SK-N-SH (cell line): ENCODE results near the gene SLC7A6. TPM values are rescaled to one million over a fixed set of nuclear protein-coding genes. Genes with fewer than 3 reads are reported as not detected.
A peak's percentile ranks its signal among the peaks of the same experiment; 100 is the strongest.

Source experiments
- CTCF ChIA-PET: fragments of 300-600, 350-600 bp; formaldehyde crosslinking; extraction: SDS; loops from one replicate; lab custom pipeline; 2021; lab: Yijun Ruan, JAX
- POLR2A ChIA-PET: fragments of 350-600 bp; sonication (Branson Sonifier 250); formaldehyde crosslinking; extraction: SDS; loops from one replicate; lab custom pipeline; 2020; ENCODE audit warnings: antibody characterized with exemption, inconsistent platforms; lab: Yijun Ruan, JAX
- DNase-seq: peaks from one replicate; pipeline ENCODE4 v3.0.0; 2012
- H2AFZ ChIP-seq: fragments of 200-600 bp; sonication (generic); 2 replicates; pipeline ENCODE4 v1.8.1; 2016; ENCODE audit warnings: antibody characterized with exemption, mild to moderate bottlenecking, low read depth
- H3F3A ChIP-seq: fragments of 200-600 bp; sonication (generic); replicated peaks from 2 replicates; pipeline ENCODE3; 2016; ENCODE audit warnings: antibody characterized with exemption, mild to moderate bottlenecking; ENCODE audit not compliant: insufficient read depth
- H3K27ac ChIP-seq, 2 experiments: fragments of 200-500 bp in 1 of 2; fragments of 200-600 bp in 1 of 2; sonication (Bioruptor generic) in 1 of 2; sonication (generic), shearing (Covaris generic) in 1 of 2; 2 replicates each; pipeline versions ENCODE4 v1.5.1 to v1.6.1; 2014 to 2016; ENCODE audit warnings: low read depth in 2 of 2, inconsistent platforms in 1 of 2, low read length in 1 of 2, mild to moderate bottlenecking in 1 of 2, mixed read lengths in 1 of 2
- H3K27me3 ChIP-seq: fragments of 200-600 bp; sonication (generic), shearing (Covaris generic); 2 replicates; pipeline ENCODE4 v1.6.1; 2016; ENCODE audit warnings: mixed run types; ENCODE audit not compliant: insufficient read depth
- H3K36me3 ChIP-seq, 2 experiments: fragments of 200-500 bp in 1 of 2; fragments of 200-600 bp in 1 of 2; sonication (Bioruptor generic) in 1 of 2; sonication (generic) in 1 of 2; replicated peaks in 1 of 2; 2 replicates each; pipeline versions ENCODE3 to v1.5.1; 2014 to 2016; ENCODE audit warnings: low read length in 1 of 2, mild to moderate bottlenecking in 1 of 2; ENCODE audit not compliant: insufficient read depth in 2 of 2, control insufficient read depth in 1 of 2
- H3K4me1 ChIP-seq, 2 experiments: fragments of 200-500 bp in 1 of 2; fragments of 200-600 bp in 1 of 2; sonication (Bioruptor generic) in 1 of 2; sonication (generic), shearing (Covaris generic) in 1 of 2; 2 replicates each; pipeline versions ENCODE4 v1.5.1 to v1.6.1; 2014 to 2016; ENCODE audit warnings: low read depth in 1 of 2, low read length in 1 of 2, mixed run types in 1 of 2; ENCODE audit not compliant: insufficient read depth in 2 of 2, control insufficient read depth in 1 of 2
- H3K4me2 ChIP-seq: fragments of 200-600 bp; sonication (generic), shearing (Covaris generic); 2 replicates; pipeline ENCODE4 v1.6.1; 2017; ENCODE audit warnings: mixed run types
- H3K4me3 ChIP-seq, 2 experiments: fragments of 200-500 bp in 1 of 2; fragments of 200-600 bp in 1 of 2; sonication (Bioruptor generic) in 1 of 2; sonication (generic), shearing (Covaris generic) in 1 of 2; 2 replicates each; pipeline versions ENCODE4 v1.5.1 to v1.8.1; 2014 to 2016; ENCODE audit warnings: low read depth in 2 of 2, inconsistent platforms in 1 of 2, low read length in 1 of 2, mild to moderate bottlenecking in 1 of 2, mixed read lengths in 1 of 2, moderate library complexity in 1 of 2
- H3K79me2 ChIP-seq: fragments of 200-600 bp; sonication (generic); 2 replicates; pipeline ENCODE4 v1.8.1; 2017; ENCODE audit warnings: mild to moderate bottlenecking; ENCODE audit not compliant: insufficient read depth
- H3K9ac ChIP-seq: fragments of 200-600 bp; sonication (generic); 2 replicates; pipeline ENCODE4 v1.6.1; 2017; ENCODE audit warnings: mixed run types
- H3K9me2 ChIP-seq: fragments of 200-600 bp; sonication (generic); 2 replicates; pipeline ENCODE4 v1.6.1; 2017; ENCODE audit warnings: mixed run types
- H3K9me3 ChIP-seq: fragments of 200-600 bp; sonication (generic); 2 replicates; pipeline ENCODE4 v1.6.1; 2017; ENCODE audit warnings: mixed run types, mild to moderate bottlenecking, moderate library complexity
- H4K20me1 ChIP-seq: fragments of 200-600 bp; sonication (generic); 2 replicates; pipeline ENCODE4 v1.6.1; 2017; ENCODE audit warnings: mild to moderate bottlenecking, mixed run types; ENCODE audit not compliant: insufficient read depth
- CHD2 ChIP-seq: fragments of 150-350 bp; IDR thresholded peaks from 2 replicates; pipeline ENCODE4 v1.6.1; 2018; ENCODE audit warnings: low read length; ENCODE audit not compliant: partially characterized antibody
- ELF1 ChIP-seq: IDR thresholded peaks from 2 replicates; pipeline ENCODE4 v1.4.0; 2012
- EP300 ChIP-seq, 2 experiments: IDR thresholded peaks; 2 replicates each; pipeline versions ENCODE4 v1.4.0 to v1.6.1; 2012; ENCODE audit warnings: borderline replicate concordance in 1 of 2, low read depth in 1 of 2, low read length in 1 of 2
- EZH2phosphoT487 ChIP-seq: fragments of 200-600 bp; sonication (generic); IDR thresholded peaks from 2 replicates; pipeline ENCODE4 v1.6.1; 2017; ENCODE audit warnings: low read depth, mixed run types, mild to moderate bottlenecking, antibody characterized with exemption, moderate library complexity, borderline replicate concordance
- FOSL2 ChIP-seq: IDR thresholded peaks from 2 replicates; pipeline ENCODE4 v1.4.0; 2012; ENCODE audit warnings: low read depth, mild to moderate bottlenecking, moderate library complexity, borderline replicate concordance
- FOXJ3 ChIP-seq: sonication (generic); formaldehyde crosslinking; IDR thresholded peaks from 2 replicates; pipeline ENCODE4 v1.5.1; 2020; ENCODE audit warnings: mild to moderate bottlenecking, missing genetic modification reagents
- FOXM1 ChIP-seq: IDR thresholded peaks from 2 replicates; pipeline ENCODE4 v1.4.0; 2012; ENCODE audit warnings: low read depth, mild to moderate bottlenecking
- GABPA ChIP-seq: IDR thresholded peaks from 2 replicates; pipeline ENCODE4 v1.4.0; 2012; ENCODE audit warnings: low read depth, mild to moderate bottlenecking
- JUND ChIP-seq: IDR thresholded peaks from 2 replicates; pipeline ENCODE4 v1.4.0; 2012
- MEF2A ChIP-seq: IDR thresholded peaks from 2 replicates; pipeline ENCODE4 v1.4.0; 2012; ENCODE audit warnings: low read depth, borderline replicate concordance
- MXI1 ChIP-seq: IDR thresholded peaks from 2 replicates; pipeline ENCODE4 v1.6.1; 2012; ENCODE audit warnings: mild to moderate bottlenecking, low read depth, low read length, improper control_type of control experiment
- NFIC ChIP-seq: IDR thresholded peaks from 2 replicates; pipeline ENCODE4 v1.4.0; 2012; ENCODE audit warnings: borderline replicate concordance
- NRF1 ChIP-seq: IDR thresholded peaks from 2 replicates; pipeline ENCODE4 v1.6.1; 2012; ENCODE audit warnings: low read depth, mild to moderate bottlenecking, low read length
- POLR2AphosphoS5 ChIP-seq: IDR thresholded peaks from 2 replicates; pipeline ENCODE4 v1.6.1; 2012; ENCODE audit warnings: low read depth, low read length
- RAD21 ChIP-seq: IDR thresholded peaks from 2 replicates; pipeline ENCODE4 v1.6.1; 2012; ENCODE audit warnings: mild to moderate bottlenecking, low read length
- RFX5 ChIP-seq: IDR thresholded peaks from 2 replicates; pipeline ENCODE4 v1.6.1; 2012; ENCODE audit warnings: mild to moderate bottlenecking, improper control_type of control experiment, low read length
- RXRA ChIP-seq: IDR thresholded peaks from 2 replicates; pipeline ENCODE4 v1.4.0; 2012; ENCODE audit warnings: low read depth, mild to moderate bottlenecking, borderline replicate concordance
- SMC3 ChIP-seq: IDR thresholded peaks from 2 replicates; pipeline ENCODE4 v1.6.1; 2012; ENCODE audit warnings: low read depth, low read length, improper control_type of control experiment
- TAF1 ChIP-seq: IDR thresholded peaks from 2 replicates; pipeline ENCODE4 v1.6.1; 2012; ENCODE audit warnings: low read depth, mild to moderate bottlenecking, low read length, moderate library complexity, borderline replicate concordance
- WGBS: methylation state at CpG from one replicate; pipeline ENCODE4 v1.1.6; 2017; ENCODE audit warnings: low lambda C conversion rate; 5-methylcytosine and 5-hydroxymethylcytosine counted together
- polyA plus RNA-seq, 3 experiments: library from polyadenylated mRNA; depleted of rRNA; stranded (reverse); fragments of >200 nt; gene quantifications; 2 replicates each; pipeline ENCODE4 v1.2.3, GENCODE V29; 2012
- TF ChIP-seq, protein P1 (sequence below): fragments of 150-350 bp; IDR thresholded peaks from 2 replicates; pipeline ENCODE4 v1.6.1; 2017; ENCODE audit warnings: antibody characterized with exemption, low read length, low read depth, borderline replicate concordance
- TF ChIP-seq, protein P2 (sequence below): IDR thresholded peaks from 2 replicates; pipeline ENCODE4 v1.4.0; 2012; ENCODE audit warnings: low read depth
- TF ChIP-seq, protein P3 (sequence below): fragments of 150-350 bp; IDR thresholded peaks from 2 replicates; pipeline ENCODE4 v1.6.1; 2016; ENCODE audit warnings: mild to moderate bottlenecking, low read depth, low read length
- TF ChIP-seq, protein P4 (sequence below): IDR thresholded peaks from 2 replicates; pipeline ENCODE4 v1.6.1; 2012; ENCODE audit warnings: mild to moderate bottlenecking, low read depth, low read length, moderate library complexity
- TF ChIP-seq, protein P5 (sequence below): IDR thresholded peaks from 2 replicates; pipeline ENCODE4; 2012
- TF ChIP-seq, protein P6 (sequence below): IDR thresholded peaks from 2 replicates; pipeline ENCODE4 v1.4.0; 2012; ENCODE audit warnings: low read depth, borderline replicate concordance

SLC7A6 gene
- polyA plus RNA-seq, 1 of the 3 experiments (the other 2 are of a cell fraction): 19.0 TPM

DNA sequence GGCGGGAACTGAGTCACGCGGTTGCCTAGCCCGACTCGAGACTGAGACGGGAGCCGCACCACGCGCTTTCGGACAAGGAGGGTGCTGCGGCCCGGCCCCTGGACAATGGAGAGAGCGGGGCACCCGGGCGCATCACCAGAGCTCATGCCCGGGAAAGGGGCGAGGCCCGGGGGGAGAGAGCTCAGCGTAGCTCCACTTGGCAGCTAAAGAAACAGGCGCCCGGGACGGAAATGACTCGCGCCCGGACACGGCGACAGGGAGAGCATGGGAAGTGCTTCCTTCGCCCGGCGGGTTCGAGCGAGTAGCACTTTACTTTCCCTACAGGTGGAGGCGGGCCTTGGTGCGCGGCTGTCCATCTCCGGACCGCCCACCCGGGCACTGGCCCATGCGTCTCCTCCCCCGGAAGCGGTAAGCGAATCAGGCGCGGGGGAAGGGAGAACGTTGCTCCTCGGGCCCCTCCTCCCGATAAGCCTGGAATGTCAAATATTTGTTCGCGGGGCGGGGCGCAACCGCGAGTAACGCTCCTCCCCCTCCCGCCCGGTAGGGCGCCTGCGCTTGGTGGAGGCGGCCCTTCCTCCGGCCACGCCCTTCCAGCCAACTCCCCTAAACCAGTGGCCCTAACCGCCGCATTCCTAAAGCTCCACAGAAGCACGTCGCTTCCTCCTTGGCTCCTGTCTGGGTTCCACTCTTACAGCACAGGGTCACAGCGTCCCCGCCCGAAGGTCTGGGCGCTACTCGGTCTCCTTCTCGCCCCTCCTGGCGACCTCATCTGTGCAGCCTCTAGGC is 26.9 kb upstream of the SLC7A6 start:
- Histone ChIP-seq H3F3A (peaks cover 3% of the 10 kb centered on the region), H3K79me2 (no peaks in the 10 kb centered on the region), H3K9me2 (no peaks in the 10 kb centered on the region), H3K4me3 (peak overlapping the region; percentile 52 to 57), H3K9me3 (no peaks in the 10 kb centered on the region), H2AFZ (peak overlapping the region; percentile 88), H3K4me2 (peak overlapping the region; percentile 83), H3K36me3 (no peaks in the 10 kb centered on the region), H3K27ac (peak overlapping the region; percentile 86 to 87), H3K9ac (peak overlapping the region; percentile 68), H4K20me1 (no peaks in the 10 kb centered on the region), H3K4me1 (peaks cover 0 to 8% of the 10 kb centered on the region in 2 experiments; a peak in 1 of 4 replicates), H3K27me3 (no peaks in the 10 kb centered on the region)
- 2% methylated on average over 27 of the region's 72 CpGs for WGBS
- CTCF ChIA-PET: interaction anchor here (0.9 to 2.2 kb wide), 5 partner anchors 9 to 197 kb away, joined by 3 to 17 read pairs (median 5); no protein-coding TSS in a partner anchor
- POLR2A ChIA-PET: interaction anchor here (1.4 to 1.5 kb wide), 4 partner anchors 9 to 152 kb away, joined by 3 to 5 read pairs (median 4); partner anchors contain the start of genes NFATC3 and SLC7A6
- DNase-seq: peak; percentile 99
- peak; percentile 59 for TF ChIP-seq ELF1
- TF ChIP-seq TAF1: peak; percentile 74
- TF ChIP-seq FOSL2: no peak
- TF ChIP-seq, protein P1, sequence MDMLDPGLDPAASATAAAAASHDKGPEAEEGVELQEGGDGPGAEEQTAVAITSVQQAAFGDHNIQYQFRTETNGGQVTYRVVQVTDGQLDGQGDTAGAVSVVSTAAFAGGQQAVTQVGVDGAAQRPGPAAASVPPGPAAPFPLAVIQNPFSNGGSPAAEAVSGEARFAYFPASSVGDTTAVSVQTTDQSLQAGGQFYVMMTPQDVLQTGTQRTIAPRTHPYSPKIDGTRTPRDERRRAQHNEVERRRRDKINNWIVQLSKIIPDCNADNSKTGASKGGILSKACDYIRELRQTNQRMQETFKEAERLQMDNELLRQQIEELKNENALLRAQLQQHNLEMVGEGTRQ: no peak
- TF ChIP-seq FOXM1: no peak
- peak; percentile 16 to 49; a peak in 1 of 4 replicates for TF ChIP-seq EP300 (IDR thresholded peaks at IDR 0.05; ENCODE audit: borderline replicate concordance in 1 of 2, low read depth in 1 of 2, low read length in 1 of 2)
- TF ChIP-seq, protein P2, sequence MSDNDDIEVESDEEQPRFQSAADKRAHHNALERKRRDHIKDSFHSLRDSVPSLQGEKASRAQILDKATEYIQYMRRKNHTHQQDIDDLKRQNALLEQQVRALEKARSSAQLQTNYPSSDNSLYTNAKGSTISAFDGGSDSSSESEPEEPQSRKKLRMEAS: peak; percentile 78
- TF ChIP-seq EZH2phosphoT487: no peak
- TF ChIP-seq JUND: no peak; the same call in 1 of the 2 replicates
- TF ChIP-seq, protein P3, sequence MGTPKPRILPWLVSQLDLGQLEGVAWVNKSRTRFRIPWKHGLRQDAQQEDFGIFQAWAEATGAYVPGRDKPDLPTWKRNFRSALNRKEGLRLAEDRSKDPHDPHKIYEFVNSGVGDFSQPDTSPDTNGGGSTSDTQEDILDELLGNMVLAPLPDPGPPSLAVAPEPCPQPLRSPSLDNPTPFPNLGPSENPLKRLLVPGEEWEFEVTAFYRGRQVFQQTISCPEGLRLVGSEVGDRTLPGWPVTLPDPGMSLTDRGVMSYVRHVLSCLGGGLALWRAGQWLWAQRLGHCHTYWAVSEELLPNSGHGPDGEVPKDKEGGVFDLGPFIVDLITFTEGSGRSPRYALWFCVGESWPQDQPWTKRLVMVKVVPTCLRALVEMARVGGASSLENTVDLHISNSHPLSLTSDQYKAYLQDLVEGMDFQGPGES: no peak
- TF ChIP-seq NFIC: 0 out of 2 replicates have a peak, but pooled peaks have one; percentile 22
- no peak for TF ChIP-seq RAD21
- peak; percentile 79 for TF ChIP-seq NRF1
- TF ChIP-seq POLR2AphosphoS5: peak; percentile 87
- TF ChIP-seq, protein P4, sequence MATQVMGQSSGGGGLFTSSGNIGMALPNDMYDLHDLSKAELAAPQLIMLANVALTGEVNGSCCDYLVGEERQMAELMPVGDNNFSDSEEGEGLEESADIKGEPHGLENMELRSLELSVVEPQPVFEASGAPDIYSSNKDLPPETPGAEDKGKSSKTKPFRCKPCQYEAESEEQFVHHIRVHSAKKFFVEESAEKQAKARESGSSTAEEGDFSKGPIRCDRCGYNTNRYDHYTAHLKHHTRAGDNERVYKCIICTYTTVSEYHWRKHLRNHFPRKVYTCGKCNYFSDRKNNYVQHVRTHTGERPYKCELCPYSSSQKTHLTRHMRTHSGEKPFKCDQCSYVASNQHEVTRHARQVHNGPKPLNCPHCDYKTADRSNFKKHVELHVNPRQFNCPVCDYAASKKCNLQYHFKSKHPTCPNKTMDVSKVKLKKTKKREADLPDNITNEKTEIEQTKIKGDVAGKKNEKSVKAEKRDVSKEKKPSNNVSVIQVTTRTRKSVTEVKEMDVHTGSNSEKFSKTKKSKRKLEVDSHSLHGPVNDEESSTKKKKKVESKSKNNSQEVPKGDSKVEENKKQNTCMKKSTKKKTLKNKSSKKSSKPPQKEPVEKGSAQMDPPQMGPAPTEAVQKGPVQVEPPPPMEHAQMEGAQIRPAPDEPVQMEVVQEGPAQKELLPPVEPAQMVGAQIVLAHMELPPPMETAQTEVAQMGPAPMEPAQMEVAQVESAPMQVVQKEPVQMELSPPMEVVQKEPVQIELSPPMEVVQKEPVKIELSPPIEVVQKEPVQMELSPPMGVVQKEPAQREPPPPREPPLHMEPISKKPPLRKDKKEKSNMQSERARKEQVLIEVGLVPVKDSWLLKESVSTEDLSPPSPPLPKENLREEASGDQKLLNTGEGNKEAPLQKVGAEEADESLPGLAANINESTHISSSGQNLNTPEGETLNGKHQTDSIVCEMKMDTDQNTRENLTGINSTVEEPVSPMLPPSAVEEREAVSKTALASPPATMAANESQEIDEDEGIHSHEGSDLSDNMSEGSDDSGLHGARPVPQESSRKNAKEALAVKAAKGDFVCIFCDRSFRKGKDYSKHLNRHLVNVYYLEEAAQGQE: no peak
- no peak for TF ChIP-seq RXRA
- TF ChIP-seq, protein P5, sequence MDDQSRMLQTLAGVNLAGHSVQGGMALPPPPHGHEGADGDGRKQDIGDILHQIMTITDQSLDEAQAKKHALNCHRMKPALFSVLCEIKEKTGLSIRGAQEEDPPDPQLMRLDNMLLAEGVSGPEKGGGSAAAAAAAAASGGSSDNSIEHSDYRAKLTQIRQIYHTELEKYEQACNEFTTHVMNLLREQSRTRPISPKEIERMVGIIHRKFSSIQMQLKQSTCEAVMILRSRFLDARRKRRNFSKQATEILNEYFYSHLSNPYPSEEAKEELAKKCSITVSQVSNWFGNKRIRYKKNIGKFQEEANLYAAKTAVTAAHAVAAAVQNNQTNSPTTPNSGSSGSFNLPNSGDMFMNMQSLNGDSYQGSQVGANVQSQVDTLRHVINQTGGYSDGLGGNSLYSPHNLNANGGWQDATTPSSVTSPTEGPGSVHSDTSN: peak; percentile 90
- peak; percentile 66; the same call in 1 of the 2 replicates for TF ChIP-seq RFX5
- no peak for TF ChIP-seq MEF2A
- no peak for TF ChIP-seq SMC3
- TF ChIP-seq CHD2: peak; percentile 84
- TF ChIP-seq MXI1: peak; percentile 66
- peak; percentile 74 for TF ChIP-seq GABPA
- TF ChIP-seq FOXJ3: no peak
- TF ChIP-seq, protein P6, sequence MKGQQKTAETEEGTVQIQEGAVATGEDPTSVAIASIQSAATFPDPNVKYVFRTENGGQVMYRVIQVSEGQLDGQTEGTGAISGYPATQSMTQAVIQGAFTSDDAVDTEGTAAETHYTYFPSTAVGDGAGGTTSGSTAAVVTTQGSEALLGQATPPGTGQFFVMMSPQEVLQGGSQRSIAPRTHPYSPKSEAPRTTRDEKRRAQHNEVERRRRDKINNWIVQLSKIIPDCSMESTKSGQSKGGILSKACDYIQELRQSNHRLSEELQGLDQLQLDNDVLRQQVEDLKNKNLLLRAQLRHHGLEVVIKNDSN: peak; percentile 11; the same call in 1 of the 2 replicates
